LNCaP clone FGC (cell line): ENCODE data around the gene UNC5C.

Experiments used
- DNase-seq: peaks from one replicate; pipeline ENCODE4 v3.0.0-alpha.2; 2011; ENCODE audit warnings: low read depth
- H3K4me3 ChIP-seq: 2 replicates; pipeline ENCODE4 v1.5.1; 2011; ENCODE audit warnings: mild to moderate bottlenecking, low read depth, low read length, control low read depth
- TF ChIP-seq, protein P1 (sequence below): IDR thresholded peaks from 2 replicates; pipeline ENCODE4 v1.5.1; 2012; ENCODE audit warnings: mild to moderate bottlenecking; ENCODE audit not compliant: control insufficient read depth, insufficient read depth; ENCODE audit errors: extremely low read depth

The UNC5C gene

DNA sequence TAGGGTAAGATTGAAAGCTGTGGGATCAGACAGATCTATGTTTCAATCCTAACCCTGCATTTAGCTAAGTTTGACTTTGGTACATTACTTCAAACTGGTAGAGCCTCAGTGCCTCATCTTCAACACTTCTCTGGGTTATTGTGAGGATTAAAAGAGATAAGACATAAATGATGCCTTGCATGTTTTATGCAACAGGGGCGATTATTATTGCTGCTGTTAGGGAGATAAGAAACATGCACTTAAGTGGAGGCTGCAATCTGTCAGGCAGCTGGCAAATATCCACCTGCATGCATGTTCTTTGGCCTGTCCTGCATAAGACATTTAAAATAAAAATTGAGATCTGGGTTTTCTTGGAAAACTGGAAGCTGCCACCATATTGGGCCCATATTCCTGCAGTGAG, 24.6 kb downstream of the UNC5C start:
- TF ChIP-seq, protein P1, sequence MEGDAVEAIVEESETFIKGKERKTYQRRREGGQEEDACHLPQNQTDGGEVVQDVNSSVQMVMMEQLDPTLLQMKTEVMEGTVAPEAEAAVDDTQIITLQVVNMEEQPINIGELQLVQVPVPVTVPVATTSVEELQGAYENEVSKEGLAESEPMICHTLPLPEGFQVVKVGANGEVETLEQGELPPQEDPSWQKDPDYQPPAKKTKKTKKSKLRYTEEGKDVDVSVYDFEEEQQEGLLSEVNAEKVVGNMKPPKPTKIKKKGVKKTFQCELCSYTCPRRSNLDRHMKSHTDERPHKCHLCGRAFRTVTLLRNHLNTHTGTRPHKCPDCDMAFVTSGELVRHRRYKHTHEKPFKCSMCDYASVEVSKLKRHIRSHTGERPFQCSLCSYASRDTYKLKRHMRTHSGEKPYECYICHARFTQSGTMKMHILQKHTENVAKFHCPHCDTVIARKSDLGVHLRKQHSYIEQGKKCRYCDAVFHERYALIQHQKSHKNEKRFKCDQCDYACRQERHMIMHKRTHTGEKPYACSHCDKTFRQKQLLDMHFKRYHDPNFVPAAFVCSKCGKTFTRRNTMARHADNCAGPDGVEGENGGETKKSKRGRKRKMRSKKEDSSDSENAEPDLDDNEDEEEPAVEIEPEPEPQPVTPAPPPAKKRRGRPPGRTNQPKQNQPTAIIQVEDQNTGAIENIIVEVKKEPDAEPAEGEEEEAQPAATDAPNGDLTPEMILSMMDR: no peak
- no peak overlapping the region for H3K4me3 ChIP-seq
- DNase-seq: no peak

DNA sequence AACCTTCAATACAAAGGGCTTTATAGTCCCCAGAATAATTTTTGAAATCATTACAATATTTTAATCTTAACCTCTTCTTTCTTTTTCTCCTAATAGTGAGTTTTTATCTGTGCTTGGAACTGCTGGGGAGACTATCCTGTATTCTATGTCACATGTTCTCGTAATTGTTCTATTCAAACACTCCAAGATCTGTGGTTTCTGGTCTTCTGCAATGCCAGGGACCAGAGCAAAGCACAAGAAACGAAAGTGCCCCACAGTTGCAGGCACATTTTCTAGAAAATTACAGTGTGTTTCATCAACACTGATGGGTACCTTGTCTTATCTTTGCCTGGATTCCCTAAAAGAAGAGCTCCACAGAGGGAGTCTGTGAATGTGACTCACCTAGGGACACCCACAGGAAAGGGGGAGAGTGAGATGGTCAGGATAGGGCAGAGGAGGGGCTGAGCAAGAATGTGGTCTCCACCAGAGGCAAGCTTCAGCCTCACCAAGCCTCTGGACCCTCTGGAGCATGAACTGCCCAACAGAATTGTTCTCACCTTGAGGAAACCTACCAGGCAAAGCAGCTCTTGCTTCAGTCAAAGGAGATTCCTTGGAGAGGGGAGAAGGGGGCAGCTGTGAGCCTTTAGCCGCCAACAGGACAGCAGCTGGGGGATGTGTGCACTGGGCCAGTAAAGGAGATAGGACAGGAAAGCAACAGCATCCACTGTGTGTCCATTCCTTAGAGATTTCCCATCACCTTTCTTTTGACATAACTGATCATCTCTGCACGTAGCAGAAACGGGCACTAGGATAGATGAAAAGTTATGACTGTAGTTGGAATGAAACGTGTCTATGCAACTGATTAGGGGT, 25.9 kb downstream of the UNC5C start:
- no peak for DNase-seq
- TF ChIP-seq, protein P1: no peak
- H3K4me3 ChIP-seq: no peak overlapping the region

DNA sequence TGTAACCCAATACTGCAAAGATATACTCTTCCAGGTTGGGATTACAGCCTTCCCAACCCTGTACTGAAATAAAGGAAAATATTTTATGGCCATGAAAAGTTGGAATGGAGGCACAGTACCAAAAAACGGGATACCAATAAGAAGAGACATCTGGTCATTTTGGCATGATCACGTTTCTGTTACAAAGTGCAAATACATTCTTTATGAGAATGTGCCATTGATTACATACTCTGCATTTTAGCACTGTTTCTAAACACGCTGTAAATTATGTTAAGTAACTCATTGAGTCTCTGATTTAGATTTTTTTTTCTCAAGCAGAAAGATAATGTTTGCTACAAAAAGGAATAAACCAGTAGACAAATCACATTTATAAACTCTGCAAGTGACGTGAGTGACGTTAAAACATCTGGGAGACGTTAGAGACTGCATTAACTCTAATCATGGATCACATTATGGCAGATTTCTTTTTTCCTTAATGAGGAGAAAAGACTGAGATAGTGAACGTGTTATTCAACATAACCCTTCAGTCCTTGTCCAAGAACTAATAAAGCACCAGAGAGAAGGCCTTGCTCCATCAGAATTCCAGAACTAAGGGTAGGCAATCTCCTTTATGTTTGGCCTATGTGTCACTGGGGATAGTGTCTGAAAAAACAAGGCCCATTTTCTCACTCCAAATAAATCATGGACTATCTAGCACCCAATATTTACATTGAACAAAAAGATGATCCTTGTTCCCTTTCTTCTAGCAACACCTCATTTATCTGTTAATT, 31.0 kb downstream of the UNC5C start:
- no peak overlapping the region for H3K4me3 ChIP-seq
- no peak for DNase-seq
- TF ChIP-seq, protein P1: no peak

DNA sequence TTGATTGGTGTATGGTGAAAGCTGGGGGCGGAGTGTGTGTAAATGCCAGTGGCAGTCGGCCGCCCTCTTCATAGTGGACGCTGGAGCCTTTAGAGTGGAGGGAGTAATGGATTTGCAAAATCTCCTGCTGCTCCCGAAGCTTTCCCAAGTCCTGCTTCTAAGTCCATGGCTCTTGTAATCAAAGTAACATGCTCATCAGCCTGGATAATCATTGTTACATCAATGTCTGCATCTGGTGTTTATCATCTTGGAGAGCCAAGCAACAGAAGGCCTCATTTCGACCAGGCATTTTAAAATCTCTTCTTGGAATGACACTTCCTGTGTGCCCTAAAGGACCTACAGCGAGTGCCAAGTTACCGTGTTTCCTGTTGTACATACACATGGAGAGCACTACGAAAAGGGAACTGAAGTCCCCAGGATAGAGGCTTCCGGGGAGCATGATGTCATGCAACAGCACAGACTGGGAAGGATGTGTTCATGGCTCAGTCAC, 32.2 kb downstream of the UNC5C start:
- TF ChIP-seq, protein P1: no peak
- no peak for DNase-seq
- H3K4me3 ChIP-seq: no peak overlapping the region

DNA sequence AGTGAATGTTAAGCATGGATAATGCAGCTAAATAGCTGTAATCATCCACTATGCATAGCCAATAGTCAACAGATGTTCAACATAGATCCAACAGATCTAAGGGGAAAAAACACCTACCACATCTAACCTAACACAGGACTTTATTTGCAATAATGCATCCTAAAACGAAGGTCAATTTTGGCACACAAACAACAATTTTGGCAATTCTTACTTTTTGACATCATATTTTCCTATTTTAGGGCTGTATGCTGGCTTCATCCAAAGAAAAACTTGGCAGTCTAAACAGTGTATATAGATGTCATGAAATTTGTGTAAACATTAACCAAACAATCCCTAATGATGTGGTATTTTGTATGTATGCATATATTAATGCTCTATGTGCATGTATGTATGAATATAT, 33.2 kb downstream of the UNC5C start:
- TF ChIP-seq, protein P1: no peak
- no peak for DNase-seq
- no peak overlapping the region for H3K4me3 ChIP-seq

DNA sequence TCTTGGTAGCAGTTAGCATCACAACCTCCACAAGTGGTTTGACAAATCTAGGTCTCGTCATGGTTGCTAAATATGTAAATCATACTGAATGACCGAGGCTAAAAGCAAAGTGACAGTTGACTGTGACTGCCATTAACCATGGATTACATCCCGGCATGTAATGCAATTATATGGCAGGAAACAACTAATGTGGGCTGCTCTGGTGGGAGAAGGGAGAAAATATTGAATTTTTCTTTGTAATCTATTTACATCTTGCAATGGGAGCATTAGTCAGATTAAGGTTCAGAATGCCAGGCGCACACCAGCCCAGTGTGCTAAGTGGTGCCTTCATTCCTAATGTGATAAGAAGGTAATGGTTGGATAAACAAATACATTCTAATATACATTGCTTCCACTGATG, 35.8 kb downstream of the UNC5C start:
- TF ChIP-seq, protein P1: no peak
- no peak for DNase-seq
- no peak overlapping the region for H3K4me3 ChIP-seq
